ENCODE results near the gene IFRD1.
A peak's percentile ranks its signal among the peaks of the same experiment; 100 is the strongest.
"Not testable (repeated sequence)": the region's sequence is repeated elsewhere in the genome, so short reads cannot be mapped to it uniquely, and the experiment has no call there.

Gene IFRD1

DNA sequence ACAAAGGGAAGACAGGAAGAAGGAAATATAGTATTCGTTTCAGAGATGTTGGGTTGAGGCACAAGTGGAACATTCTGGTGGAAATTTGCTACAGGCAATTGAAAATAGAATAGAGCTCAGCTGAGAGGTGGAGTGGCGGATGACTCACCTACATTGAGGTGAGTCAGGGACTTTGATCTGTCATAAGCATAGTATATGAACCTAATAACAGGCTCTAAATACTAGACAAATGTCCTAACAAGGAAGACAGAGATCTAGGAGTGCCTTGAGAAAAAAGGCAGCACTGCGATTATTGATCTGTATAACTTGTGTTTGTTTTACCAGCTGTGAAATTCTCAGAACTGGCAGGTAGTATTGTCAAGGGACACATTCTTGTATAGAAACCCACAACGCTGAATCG is 907 bp upstream of the IFRD1 start:
- TF ChIP-seq, protein P1, sequence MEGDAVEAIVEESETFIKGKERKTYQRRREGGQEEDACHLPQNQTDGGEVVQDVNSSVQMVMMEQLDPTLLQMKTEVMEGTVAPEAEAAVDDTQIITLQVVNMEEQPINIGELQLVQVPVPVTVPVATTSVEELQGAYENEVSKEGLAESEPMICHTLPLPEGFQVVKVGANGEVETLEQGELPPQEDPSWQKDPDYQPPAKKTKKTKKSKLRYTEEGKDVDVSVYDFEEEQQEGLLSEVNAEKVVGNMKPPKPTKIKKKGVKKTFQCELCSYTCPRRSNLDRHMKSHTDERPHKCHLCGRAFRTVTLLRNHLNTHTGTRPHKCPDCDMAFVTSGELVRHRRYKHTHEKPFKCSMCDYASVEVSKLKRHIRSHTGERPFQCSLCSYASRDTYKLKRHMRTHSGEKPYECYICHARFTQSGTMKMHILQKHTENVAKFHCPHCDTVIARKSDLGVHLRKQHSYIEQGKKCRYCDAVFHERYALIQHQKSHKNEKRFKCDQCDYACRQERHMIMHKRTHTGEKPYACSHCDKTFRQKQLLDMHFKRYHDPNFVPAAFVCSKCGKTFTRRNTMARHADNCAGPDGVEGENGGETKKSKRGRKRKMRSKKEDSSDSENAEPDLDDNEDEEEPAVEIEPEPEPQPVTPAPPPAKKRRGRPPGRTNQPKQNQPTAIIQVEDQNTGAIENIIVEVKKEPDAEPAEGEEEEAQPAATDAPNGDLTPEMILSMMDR (IDR thresholded peaks at IDR 0.05; ENCODE audit: low read depth, low read length), result no peak
- DNase-seq (ENCODE audit: extremely low read depth, low read depth), result no peak

DNA sequence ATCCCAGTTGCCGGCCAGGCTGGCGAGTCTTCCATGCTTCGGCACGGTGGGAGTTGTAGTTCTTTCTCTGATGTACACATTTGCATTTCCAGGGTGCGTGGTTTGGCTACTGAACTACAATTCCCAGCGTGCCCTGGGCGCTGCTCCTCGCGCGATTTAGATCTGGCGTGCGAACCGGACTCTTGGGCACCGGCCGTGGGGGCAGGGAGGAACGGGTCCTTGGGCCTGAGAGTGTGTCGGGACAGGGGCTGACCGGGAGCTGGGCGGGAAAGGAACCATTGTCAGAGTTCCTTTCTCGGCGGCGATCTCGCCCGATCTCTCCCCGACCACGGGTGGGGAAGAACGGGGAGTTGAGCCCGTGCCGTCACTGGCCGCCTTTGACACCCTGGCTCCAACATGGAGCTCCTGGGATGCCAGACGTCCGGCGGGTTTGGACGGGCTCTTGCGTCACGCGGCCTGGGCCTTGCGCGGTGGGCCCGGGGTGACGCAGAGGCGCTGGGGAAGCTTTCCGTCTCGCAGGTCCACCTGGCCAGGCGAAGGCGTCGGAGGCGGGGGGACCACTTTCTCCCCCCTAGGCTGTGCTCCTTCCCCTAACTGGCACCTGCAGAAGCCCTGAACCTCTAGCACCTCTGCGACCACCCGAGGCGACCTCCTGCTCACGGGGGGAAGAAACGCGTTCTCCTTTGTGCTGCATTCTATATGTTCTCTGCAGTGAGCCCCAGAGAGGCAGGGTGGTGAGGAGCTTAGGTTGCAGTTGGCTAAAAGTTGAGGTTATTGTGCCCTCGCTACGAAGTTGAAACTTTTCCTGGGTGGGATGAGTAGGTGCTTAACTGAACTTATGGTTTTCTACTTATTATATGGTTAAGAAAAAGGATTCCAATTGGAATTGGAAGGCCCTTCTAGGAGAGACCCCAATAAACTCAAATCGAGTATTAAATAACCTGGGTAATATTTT is 824 bp downstream of the IFRD1 start:
- DNase-seq (ENCODE audit: extremely low read depth, low read depth), result peak; percentile 90
- TF ChIP-seq, protein P1 (IDR thresholded peaks at IDR 0.05; ENCODE audit: low read depth, low read length), result no peak

DNA sequence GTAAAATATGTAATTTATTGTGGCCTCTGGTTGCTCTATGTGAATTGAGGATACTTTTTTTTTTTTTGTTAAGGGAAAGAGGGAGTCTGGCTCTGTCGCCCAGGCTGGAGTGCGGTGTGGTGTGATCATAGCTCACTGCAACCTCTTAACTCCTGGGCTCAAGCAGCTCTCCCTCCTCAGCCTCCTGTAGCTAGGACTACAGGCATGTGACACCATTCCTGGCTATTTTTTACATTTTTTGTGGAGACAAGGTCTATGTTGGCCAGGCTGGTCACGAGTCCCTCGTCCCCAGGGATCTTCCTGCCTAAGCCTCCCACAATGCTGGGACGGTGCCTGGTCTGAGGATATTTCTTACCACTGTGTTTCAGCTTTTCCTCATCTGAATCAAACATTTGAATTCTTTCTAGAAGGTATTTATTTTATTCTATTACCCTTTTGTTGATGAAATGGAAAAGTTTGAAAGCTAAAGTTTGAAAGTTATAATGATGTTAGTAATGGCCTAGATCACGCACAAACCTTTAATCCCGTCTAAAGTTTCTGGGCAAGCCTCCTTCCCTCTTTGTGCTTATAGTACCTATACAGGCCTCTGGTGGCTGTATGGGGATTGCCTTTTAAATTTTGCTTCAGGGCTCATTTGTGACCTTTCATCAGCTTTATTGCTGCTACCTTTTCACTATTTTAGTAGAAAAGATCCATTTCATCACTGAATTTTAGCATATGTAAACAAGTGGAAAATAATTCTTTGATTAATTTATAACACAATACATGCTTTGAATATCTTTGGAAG is 2.0 kb downstream of the IFRD1 start:
- TF ChIP-seq, protein P1 (IDR thresholded peaks at IDR 0.05; ENCODE audit: low read depth, low read length), result peak; percentile 32
- peak; percentile 7 for DNase-seq (ENCODE audit: extremely low read depth, low read depth)

DNA sequence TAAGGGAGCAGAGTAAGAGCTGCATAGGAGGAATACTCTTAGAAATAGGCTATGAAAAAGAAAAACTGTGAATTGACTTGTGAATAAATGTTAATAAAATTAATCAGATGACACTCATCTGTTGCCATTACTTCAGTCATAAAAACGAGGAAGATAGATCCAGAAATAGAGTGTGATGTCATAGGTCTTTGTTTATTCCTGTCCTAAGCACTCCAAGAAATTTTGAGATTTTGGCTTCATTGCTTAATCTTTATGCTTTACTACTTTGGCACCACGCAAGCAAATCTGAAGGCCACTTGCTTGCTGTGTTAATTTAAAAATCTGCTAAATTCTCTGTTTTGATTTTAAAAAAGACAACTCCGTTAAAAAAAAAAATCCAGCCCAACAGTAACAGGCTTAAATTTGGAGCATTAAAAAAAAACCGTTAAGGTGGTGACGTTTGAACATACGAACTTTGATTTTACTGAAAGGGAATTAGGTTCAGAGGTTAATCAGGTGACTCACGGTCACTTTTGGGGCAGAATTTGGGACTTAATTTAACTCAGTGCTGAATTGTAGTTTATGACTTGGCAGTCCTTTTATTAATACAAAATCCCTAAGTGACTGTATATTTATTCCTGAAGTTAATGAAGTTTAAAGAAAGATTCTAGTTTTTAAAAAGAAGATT is 3.4 kb downstream of the IFRD1 start:
- peak; percentile 14 for DNase-seq (ENCODE audit: extremely low read depth, low read depth)
- TF ChIP-seq, protein P1 (IDR thresholded peaks at IDR 0.05; ENCODE audit: low read depth, low read length), result no peak

DNA sequence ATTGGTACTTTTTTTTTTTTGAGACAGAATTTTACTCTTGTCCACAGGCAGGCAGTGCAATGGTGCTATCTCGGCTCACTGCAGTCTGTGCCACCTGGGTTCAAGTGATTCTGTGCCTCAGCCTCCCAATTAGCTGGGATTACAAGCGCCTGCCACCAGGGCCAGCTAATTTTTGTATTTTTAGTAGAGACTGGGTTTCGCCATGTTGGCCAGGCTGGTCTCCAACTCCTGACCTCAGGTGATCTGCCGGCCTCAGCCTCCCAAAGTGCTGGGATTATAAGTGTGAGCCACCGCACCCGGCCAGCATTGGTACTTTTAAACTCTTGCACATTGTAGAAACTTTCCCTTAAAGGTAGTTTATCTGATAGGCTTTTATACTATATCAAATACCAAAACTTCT is 3.9 kb downstream of the IFRD1 start:
- DNase-seq (ENCODE audit: extremely low read depth, low read depth), result not testable (repeated sequence)

DNA sequence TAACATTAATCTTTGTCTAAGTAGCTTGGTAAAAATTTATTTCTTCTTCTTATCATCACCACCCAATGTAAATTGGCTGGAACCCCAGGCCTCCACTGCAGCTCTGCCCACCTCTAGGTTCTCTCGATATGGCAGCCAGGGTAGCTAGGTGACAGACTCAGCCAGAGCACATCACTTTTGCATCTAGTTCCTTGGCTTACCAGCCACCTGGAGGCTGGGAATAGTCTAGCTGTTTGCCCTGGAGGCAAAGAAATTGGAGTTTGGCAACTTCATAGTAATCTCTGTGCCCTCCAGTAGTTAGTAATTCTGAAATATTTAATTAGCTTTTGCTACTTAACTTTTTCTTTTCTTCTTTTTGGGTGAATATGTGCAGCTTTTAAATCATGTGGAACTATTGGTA is 9.4 kb downstream of the IFRD1 start:
- TF ChIP-seq, protein P1 (IDR thresholded peaks at IDR 0.05; ENCODE audit: low read depth, low read length), result no peak
- no peak for DNase-seq (ENCODE audit: extremely low read depth, low read depth)

DNA sequence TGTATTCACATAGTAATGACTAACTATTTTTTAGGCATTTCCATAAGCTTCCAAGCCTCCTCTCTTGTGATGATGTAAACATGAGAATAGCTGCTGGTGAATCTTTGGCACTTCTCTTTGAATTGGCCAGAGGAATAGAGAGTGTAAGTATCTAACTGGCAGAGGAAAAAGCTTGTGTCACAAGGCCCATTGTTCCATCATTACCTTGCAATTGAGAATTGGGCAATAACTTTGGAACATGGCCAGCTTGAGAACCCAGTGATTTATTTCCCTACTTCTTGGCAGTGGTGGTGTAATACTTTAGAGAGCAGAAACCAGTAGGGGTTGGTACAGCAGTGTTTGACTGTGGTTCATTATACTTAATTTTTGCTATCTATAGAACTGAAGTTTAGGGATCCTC is 12.0 kb downstream of the IFRD1 start:
- peak; percentile 64 for DNase-seq (ENCODE audit: extremely low read depth, low read depth)

More for the DNA sequence above, 12.0 kb downstream of the IFRD1 start:
- TF ChIP-seq, protein P1 (IDR thresholded peaks at IDR 0.05; ENCODE audit: low read depth, low read length), result no peak
